OCI-LY1 (cell line): Measurements from ENCODE around the gene FCHSD1.

ENCODE experiments used
- CTCF ChIP-seq: fragments of 200-600 bp; sonication (generic), shearing (Covaris generic); IDR thresholded peaks from 2 replicates; pipeline ENCODE4 v1.5.1; 2017; ENCODE audit warnings: mild to moderate bottlenecking, antibody characterized with exemption, low read length, moderate library complexity, mixed read lengths
- EZH2 ChIP-seq: fragments of 200-600 bp; sonication (generic), shearing (Covaris generic); IDR thresholded peaks from 2 replicates; pipeline ENCODE4 v1.8.0; 2017; ENCODE audit warnings: borderline replicate concordance, mixed run types, mild to moderate bottlenecking, antibody characterized with exemption, low read length, moderate library complexity, mixed read lengths

GRCh38 chr5:141664733-141665461, 13.7 kb upstream of the FCHSD1 start:
- TF ChIP-seq CTCF: peak; percentile 93
- no peak for TF ChIP-seq EZH2
